Measurements from ENCODE around the gene PRKG2.

PRKG2 gene

GRCh38 chr4:81042578-81043365 lies 172.2 kb downstream of the PRKG2 start:
- DNase-seq (ENCODE audit: insufficient read length) (no peak), FAIRE-seq (no peak)
- TF ChIP-seq POLR2A (IDR thresholded peaks at IDR 0.05; ENCODE audit: low read depth, low read length): no peak
- TF ChIP-seq TAF1 (IDR thresholded peaks at IDR 0.05; ENCODE audit: borderline replicate concordance, low read depth, low read length): no peak
- no peak for TF ChIP-seq POLR2AphosphoS5 (IDR thresholded peaks at IDR 0.05; ENCODE audit: low read depth, low read length)

GRCh38 chr4:81040012-81040659 lies 174.9 kb downstream of the PRKG2 start:
- FAIRE-seq (peak; percentile 84), DNase-seq (ENCODE audit: insufficient read length) (no peak)
- TF ChIP-seq POLR2AphosphoS5 (IDR thresholded peaks at IDR 0.05; ENCODE audit: low read depth, low read length) (no peak), TAF1 (IDR thresholded peaks at IDR 0.05; ENCODE audit: borderline replicate concordance, low read depth, low read length) (no peak), POLR2A (IDR thresholded peaks at IDR 0.05; ENCODE audit: low read depth, low read length) (no peak)

DNA sequence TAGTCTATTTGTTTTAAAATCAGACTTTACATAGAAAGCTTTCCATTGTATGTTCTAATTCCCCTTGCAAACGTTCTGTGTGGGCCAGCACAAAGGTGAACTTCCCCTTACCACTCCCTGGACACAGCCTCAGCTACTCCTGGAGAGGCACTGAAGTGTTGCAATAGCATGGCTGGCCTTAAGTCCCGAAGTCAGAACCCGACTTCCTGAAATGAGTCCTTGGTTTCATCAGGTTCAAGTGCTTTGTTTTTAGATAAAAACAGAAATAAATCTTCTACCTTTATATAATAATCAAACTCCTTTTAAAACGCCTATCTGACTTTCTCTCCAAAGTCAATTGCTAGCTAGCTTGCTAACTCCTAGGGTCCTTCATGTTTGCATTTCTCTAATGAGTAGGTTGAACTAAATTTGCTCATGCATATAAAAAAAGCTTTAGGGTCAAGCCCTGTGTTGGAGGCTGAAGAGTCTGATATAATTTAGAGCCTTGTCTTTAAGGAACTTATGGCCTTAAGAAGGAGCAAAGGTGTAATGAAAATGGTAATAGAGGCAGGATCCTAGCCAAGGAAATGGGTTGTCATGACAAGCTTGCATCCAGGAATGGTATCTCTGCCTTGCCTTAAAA lies 175.6 kb downstream of the PRKG2 start:
- no peak for DNase-seq (ENCODE audit: insufficient read length)
- TF ChIP-seq POLR2A (IDR thresholded peaks at IDR 0.05; ENCODE audit: low read depth, low read length) (no peak), POLR2AphosphoS5 (IDR thresholded peaks at IDR 0.05; ENCODE audit: low read depth, low read length) (no peak), TAF1 (IDR thresholded peaks at IDR 0.05; ENCODE audit: borderline replicate concordance, low read depth, low read length) (no peak)
- FAIRE-seq: no peak

DNA sequence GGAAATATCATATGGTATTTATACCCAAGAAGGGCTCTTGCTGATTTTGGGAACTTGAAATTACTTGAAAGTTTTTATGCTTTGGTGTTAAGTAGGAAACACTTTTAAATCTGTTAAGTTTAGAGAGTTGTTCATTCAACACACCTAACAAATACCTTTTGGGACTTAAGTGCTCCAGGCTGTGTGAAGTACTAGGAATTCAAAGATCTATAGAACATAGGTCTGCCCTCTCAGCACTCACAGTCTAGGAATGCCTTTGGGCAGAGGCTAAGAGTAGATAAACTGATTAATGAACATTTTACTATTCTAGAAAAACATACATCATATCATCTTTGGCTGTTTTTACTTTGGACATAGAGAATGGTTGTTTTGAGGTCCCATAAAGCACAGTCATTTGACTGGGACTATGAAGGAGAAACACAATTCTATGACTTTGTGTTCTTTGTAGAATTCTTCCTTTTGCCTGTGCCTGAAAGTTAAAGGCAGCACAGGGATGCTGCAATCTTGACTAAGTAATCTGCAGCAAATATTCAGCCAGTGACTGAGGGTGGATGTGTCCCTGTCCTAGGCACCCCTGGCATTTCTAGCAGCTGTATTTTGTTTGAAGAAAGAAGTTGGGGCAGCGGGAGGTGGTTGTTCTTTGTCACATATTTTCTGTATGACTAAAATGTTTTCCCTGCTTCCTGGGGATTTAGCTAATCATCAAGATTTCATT lies 176.2 kb downstream of the PRKG2 start:
- FAIRE-seq (no peak), DNase-seq (ENCODE audit: insufficient read length) (no peak)
- no peak for TF ChIP-seq TAF1 (IDR thresholded peaks at IDR 0.05; ENCODE audit: borderline replicate concordance, low read depth, low read length)

Measured in GM12892 (cell line).